Measurements from ENCODE around the gene ACSBG1.

ACSBG1 gene

DNA sequence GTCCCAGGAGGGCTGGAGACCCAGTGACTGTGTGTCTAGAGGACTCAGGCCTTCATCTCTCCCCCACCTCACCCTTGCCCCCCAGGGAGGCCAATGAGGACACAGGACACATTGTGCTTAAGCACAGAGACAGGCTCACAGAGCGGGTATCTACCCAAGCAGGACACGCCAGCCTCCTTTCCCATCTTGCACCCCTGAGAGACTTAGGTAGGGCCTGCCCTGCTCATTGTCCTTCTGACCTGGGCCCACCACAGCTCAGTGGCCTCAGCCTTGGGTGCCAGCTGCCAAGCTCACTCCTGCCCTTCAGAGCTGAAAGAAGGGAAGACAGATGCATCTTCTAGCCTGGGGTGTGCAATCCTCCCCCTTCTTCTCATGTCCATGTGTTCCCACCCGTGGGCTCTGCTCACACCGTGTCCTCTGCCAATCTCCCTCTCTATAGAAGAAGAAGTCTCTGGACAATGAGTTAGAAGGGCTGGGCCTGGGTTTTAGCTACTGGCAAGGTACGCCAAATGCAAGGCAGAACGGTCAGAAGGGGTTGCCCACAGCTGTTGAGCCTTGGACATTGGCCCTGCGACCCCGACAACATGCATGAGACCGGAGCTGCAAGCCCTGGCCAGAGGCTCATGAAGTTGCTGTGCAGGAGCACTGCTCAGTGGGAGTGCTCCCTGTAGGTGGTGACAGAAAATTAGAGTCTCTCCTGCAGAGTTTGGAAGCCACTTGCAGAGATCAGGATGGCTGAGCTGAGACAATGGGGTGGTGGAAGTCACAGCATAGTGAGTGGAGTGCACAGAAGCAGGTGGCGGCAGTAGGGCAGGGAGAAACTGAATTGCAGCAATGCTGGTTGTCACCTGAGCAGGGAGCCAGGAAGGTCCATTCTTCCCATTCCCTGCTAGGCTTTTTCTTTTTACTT lies 32.8 kb downstream of the ACSBG1 start:
- DNase-seq = no peak

DNA sequence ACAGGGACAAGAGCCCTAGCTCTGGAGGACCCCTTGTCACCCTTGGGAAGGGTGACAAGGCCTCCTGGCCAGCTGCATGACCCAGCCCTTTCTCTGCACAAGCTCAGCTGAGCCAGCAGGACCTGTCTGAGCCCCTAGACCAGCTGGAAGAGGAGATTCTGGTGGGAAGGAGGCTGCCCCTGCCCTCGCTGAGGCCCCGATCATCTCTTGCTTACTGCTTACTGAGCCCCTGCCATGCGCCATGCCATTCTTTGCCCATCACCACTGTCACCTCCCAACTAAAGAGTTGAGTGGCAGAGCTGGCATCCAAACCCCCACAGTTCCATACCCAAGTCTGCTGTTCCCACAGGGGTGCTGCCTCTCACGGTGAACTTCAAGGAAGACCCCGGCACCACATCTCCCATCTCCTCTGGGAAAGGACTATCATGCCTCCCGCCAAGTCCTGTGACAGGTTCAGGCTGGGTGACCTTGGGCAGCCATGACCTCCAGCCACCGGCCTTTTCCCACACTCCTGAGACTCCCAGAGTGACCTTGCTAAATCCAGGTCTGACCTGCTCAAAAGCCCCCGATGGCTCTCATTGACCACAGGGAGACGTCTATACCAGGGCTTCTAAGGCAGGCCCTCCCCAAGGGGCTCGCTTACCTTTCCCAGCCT lies 34.0 kb downstream of the ACSBG1 start:
- no peak for DNase-seq

DNA sequence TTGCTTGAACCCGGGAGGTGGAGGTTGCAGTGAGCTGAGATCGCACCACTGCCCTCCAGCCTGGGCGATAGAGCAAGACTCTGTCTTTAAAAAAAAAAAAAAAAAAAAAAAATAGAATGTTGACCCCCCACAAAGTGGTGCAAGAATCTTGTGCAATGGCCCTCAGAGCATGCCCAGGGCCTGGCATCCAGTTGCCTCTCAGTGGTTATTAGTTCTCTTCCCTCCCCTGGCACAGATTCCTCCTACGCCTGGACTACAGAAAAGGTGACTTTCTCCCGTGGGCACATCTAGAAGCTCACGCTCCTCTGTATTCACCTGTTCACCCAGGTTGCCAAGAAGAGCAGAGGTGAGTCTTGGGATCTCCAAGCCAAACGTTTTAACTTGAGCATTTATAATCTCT lies 36.7 kb downstream of the ACSBG1 start:
- no peak for DNase-seq

DNA sequence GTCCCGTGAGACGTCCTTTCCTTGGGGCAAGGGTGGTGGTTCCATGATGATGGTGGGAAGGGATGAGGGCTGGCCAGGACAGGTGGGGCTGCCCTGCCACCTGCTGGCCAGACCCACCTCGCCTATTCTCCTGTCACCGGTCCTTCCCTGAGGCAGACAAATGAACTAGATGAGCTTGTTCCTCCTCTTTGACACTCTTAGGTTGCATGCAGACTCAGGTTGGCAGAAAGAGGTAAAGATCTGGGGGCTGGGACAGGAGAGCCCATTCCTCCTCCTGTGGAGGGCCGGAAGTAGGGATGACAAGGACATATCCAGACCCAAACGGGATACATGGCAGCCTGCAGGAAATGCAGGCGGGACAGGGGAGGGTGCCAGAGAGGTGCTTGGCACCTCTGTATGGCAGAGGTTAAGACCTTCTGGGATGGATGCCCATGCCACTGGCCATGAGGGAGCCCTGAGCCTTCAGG lies 38.6 kb downstream of the ACSBG1 start:
- DNase-seq = no peak

DNA sequence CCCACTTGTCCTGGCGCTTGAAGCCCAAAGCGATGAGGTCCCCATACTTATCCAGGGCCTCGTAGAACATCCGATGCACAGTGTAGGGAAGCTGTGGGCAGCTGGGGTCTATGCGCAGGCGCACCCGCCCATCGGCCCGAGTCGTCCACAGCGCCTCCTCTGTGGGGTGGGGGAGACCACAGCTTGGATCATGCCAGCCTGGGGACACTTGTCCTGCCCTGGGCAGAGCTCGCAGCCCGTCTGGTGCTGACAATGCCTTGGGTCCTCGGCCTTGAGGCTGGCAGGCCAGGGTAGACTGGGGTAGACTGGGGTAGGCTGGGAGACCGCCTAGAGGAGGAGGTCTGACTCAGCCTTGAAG lies 39.8 kb downstream of the ACSBG1 start:
- DNase-seq = no peak

DNA sequence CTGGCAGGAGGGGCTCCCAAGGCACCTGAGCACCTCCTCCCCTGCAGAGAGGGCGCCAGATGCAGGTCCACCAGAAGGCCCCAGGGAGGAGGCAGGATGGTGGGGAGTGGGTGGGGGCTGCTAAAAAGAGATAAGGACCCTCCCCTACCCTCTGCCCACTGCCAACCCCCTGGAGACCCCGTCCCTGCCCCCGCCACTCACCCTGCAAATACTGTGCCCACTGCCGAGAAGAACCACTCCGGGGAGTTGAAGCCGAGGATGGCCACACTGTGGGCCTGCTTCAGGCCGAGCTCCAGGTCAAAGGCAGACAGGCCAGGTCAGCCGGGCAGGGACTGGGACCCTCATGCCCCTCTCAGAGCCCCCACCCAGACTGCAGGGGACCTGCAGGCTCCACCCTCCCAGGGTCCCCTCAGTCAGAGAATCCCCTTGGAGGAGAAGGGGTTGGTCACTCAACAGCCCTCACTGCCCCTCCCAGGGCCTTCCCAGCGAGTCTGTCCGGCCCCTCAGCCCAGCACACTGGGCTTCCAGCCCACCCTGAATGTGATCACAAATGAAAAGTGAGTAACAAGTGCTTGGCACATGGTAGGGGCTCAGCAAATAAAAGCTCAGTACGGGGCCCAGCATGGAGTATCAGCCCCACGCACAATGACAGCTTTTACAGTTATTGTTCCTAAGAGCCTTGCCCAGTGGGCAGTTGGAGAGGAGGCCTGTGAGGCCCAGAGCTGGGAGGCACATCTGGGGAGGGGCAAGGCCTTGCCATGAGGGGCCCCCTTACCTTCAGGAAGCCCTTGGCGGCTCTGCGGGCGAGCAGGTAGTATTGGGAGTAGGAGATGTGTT lies 40.4 kb downstream of the ACSBG1 start:
- no peak for DNase-seq

DNA sequence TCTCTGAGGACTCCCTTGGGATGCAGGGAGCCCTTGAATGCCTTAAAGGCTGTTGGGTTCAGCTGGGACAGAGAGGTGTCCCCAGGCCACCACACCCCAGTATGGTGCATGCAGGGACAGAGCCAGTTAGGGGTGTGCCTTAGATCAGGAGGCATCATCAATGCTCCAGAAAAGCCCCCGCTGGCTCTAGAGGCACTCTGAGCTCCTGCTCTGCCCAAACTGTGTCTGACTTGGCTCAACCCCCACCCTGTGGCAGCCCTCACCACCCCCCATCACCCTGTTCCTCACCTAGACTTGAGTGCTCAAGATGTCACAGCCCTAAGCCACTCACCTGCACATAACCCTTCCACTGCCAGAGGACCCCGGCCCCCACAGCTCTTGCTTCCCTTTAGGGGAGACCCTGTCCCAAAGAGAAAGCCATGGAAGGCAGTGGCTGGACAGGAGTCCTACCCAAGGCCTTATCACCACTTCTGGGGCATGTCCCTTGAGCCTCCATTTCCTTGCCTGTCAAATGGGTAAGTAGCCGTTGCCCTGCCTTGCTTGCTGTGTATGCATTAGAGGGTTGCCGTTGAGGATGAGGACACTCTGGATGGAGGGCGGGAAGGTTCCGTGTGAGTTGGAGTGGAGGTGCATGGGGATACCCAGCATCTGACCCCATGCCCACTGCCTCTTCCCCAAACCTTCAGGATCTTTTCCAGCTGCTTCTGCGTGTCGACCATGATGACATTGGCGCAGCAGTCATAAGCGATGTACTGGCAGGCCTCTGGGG lies 41.4 kb downstream of the ACSBG1 start:
- no peak for DNase-seq

DNA sequence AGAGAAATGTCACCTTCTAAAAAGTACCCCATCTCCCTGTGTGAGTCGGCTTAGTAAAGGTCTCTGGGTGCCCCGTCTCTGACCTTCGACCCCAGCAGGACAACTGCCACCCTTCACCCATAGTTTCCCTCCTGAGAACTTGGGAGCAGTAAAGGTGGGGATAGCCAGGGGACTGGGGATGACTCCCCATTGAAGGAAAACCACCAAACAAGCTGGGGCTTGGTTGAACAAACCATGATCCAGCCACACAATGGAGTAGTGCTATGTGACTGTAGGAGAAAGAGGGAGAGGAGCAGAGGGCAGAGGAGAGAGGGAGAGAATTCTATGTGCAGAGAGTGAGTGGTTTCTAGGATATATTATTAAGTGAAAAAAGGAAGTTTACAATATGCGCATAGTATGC lies 51.5 kb downstream of the ACSBG1 start:
- no peak for DNase-seq

DNA sequence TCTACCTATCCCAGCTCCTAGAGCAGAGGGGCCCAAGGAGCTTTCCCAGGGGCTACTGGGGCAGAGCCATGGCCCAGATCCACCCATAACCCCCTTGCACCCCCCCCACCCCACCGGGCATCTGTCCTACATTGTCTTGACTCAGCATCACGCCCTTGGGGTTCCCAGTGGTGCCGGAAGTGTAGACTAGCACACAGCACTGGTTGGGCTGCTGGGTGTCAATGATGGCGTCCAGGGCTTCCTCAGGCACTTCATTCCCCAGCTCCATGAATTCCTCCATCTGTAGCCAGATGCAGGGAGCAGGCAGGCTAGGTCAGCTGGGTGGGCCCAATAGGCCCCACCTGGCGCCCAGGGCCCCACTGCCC lies 52.0 kb downstream of the ACSBG1 start:
- DNase-seq = no peak

DNA sequence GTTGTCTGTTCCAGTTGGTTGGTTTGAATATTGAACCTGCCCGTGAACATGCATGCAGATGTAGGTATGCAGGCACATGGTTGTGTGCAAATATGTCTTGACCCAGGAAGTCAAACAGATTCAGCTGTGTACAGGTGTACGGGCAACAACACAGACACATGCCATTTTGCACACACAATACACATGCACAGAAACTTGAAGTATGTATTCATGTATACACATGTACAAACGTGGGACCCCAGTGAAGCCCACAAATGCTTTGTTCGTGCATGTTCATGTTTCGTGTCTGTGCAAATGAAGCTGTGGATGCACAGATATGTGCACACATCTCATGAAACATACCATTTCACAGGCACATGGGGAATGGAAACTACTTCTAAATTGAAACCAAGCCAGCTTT lies 54.5 kb downstream of the ACSBG1 start:
- no peak for DNase-seq

DNA sequence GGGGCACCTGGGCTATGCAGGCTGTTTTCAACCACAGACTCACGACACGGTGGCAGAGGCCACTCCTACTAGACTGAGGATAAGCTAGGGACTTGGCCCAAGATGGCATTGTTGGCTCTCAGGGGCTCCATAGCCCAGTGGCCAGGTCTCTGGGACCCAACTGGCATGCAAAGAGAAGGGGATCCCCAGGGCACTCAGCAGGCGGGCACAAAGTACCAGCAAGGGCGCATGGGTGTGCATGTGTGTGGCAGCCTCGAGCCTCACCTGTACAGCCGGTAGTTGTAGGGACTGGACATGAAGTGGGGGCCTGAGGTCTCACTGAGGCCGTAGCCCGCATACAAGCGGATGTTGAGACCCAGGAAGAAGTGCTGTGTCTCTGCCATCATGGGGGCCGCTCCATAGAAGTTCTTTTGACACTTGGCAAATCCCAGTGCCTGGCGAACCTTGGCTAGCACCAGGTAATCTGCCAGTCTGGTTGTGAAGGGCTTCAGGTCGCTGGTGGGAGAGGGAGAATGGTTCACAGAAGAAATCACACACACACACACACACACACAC lies 55.0 kb downstream of the ACSBG1 start:
- DNase-seq = no peak

DNA sequence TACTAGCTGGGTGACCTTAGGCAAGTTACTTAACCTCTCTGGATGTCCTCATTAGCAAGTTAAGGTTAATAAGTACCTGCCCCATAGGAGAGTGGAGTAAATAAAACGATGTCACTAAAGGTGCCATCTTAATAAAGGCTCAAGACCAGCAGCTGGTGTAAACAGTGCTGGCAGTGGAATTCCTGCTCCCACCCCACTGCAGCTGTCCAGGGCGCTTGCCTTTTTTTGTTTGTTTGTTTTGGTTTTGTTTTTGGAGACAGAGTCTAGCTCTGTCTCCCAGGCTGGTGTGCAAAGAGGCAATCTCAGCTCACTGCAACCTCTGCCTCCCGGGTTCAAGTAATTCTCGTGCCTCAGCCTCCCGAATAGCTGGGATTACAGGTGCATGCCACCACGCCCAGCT lies 56.3 kb downstream of the ACSBG1 start:
- DNase-seq = no peak

DNA sequence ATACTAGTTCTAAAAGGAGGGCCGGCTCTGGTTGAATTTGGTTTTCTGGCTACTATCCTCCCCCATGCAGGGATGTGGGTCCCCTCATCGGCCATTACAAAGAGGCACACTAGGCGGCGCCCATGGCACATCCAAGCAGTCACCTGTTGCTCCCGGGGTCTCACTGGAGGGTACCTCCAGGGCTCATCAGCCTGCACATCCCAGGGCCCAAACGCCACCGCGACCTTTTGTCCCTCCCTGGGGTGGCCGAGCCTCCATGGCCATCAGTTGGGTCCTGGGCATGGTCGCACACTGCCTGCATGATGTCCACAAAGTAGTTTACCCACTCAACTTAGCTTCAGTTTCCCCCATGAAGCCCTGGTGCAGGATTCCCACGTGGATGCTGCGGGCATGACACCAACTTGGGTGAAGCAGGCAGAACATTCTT lies 56.9 kb downstream of the ACSBG1 start:
- DNase-seq = peak; percentile 20

DNA sequence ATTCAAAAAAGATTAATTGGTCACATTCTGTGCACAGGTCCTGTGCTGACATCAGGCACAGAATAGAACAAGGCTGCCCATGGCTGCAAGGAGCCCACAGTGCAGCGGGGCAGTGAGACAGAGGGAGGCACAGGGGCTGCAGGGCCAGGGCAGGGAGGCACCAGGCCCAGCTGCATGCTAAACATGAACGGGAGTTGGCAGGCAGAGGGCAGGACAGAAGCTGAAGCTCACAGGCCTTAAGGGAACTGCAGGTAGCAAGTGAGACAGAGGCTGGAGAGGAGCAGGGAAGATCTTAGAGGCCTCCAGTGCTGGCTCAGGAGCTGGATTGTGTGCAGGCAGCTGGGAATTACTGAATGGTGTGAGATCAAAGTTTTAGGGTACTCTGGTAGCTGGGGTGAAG lies 59.0 kb downstream of the ACSBG1 start:
- no peak for DNase-seq

DNA sequence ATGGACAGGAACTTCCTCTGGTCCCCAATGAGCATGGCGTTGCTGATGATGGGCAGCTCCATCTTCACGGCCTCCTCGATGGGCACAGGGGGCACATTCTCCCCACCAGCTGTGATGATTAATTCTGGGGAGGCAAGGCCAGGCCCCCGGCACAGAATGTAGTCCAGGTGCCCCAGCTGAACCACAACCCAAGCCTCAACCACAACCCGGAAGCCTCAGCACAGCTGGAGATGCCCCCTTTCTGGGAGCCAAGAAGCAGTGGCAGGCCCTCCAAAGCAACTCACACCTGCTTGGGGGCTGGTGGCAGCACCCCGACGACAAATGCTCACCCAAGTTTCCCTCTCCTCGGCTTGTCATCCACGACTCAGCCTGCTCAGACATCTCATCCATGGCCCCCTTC lies 60.0 kb downstream of the ACSBG1 start:
- DNase-seq = no peak

DNA sequence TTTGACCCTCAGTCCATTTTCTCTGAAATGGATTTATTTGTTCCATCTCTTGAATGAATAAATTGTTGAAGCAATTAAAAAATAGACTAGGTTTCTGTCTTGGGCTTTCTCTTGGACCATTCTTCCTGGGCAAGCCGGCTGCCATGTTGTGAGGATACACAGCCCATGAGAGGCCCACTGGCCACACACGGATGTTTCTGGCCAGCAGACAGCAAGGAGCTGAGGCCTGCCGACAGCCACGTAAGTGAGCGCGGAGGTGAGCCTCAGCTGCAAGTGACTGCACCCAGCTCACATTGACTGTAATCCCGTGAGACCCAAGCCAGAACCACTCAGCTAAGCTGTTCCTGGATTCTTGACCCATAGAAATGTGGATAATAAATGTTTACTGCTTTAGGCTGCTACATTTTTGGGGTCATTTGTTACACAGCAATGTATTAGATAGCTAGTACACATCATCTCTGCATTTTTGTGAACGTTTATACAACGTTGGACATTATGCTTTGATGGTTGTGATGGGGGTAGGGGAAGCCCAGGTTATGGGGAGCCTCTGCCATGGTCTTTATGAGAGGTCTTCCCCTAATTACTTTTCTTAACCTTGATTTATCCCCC lies 62.4 kb downstream of the ACSBG1 start:
- DNase-seq = no peak

DNA sequence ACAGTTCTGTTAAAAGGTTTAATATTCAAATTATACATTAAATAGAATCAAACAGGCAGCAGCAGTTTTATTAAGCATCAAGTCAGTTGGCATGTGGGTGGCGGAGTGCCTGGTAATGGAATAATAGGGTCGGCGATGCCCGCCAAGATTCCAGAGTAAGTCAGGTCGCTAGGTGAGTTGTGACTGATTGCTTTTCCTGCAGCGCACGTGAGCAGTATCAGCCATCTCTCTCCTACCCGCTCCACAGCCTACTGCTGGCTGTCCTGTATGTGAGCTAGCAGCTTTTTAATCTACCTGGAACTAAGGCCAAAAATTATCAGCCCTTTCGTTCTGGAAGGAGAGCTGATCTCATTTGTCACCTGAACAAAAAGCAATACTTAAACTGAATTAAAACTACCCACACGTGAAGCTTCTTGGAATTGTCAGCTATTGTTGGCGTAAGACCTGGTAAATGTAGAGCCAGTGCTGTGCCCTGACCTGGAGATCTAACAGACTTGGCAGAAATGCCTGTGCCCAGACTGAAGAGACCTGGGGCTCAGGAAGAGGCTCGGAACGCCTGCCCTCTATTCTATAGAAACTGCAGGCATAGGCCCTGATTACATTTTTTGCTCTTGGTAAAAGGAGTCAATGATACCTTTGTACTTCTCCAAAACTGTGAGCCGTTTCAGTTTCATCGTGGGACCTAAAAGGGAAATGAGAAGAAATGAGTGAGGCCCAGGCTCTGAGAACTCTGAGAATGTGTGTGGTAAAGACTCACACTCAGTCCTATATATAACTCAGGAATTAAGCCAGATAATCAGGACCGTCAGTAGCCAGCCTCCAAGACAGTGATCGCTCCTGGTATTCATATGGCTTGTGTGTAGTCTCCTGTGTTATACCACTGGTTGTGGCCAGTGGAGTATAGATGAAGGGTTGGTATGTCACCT lies 63.3 kb downstream of the ACSBG1 start:
- DNase-seq = no peak

DNA sequence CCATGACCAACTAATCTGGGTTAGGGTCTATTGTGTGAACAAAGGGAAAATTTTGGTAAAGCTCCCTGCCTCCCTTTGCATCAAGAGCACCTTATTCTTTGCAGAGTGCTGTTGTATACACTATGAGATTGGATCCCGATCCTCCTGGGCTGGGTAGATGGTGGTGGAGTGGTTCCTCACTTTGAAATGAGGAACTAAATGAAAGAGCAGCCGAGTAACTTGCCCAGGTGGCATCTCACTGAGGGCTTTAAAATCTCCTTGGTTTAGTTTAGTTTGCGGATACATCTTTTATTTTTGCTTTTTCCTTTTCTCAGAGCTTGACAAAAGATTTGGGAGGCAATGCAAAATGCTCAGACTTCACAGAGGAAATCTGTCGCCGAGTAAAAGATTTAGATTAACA lies 65.8 kb downstream of the ACSBG1 start:
- no peak for DNase-seq

DNA sequence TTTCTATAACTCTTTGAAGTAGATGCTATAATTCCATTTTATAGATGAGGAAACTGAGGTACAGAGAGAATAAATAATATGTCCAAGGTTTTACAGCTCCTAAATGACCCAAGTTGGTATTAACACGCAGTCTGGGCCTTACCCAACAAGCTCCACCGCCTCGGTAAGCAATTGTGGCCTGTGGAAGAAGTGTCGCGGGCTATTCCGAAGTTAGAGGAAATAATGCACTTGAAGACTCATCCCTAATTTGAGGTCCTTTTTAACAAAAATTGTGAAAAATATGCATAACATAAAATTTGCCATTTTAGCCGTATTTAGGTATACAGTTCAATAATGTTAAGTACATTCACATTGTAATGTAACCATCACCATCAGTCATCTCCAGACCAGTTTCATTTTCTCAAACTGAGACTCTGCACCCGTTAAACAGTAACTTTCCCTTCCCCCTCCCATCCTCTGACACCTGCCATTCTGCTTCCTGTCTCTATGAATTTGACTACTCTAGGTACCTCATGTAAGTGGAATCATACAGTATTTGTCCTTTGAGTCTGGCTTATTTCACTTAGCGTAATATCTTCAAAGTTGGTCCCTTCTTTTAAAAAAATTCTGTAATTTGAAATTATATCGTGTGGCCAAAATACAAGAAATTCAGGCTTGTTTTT lies 67.0 kb downstream of the ACSBG1 start:
- no peak for DNase-seq

DNA sequence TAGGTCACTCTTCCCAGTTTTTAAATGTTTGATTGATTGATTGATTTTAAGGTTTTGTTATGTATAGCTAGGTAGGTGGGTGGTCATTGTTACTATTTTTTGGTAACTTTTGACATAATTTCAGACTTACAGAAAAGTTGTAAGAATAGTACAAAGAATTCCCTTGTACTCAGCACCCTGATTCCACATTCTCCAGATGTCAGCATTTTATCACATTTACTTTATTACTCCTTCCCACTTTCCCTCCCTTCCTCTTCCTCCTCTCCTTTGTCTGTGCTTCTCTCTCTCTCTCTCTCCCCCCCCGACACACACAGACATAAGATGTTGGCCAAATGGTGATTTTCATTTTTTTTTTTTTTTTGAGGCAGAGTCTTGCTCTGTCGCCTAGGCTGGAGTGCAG lies 70.4 kb downstream of the ACSBG1 start:
- DNase-seq = no peak

Measured in NCI-H1694 (cell line).